ENCODE results near the gene CD83. TPM values are rescaled to one million over a fixed set of nuclear protein-coding genes. Genes with fewer than 3 reads are reported as not detected.
A peak's percentile ranks its signal among the peaks of the same experiment; 100 is the strongest.

Gene CD83
- total RNA-seq, 1 donor = 1.4 TPM

DNA sequence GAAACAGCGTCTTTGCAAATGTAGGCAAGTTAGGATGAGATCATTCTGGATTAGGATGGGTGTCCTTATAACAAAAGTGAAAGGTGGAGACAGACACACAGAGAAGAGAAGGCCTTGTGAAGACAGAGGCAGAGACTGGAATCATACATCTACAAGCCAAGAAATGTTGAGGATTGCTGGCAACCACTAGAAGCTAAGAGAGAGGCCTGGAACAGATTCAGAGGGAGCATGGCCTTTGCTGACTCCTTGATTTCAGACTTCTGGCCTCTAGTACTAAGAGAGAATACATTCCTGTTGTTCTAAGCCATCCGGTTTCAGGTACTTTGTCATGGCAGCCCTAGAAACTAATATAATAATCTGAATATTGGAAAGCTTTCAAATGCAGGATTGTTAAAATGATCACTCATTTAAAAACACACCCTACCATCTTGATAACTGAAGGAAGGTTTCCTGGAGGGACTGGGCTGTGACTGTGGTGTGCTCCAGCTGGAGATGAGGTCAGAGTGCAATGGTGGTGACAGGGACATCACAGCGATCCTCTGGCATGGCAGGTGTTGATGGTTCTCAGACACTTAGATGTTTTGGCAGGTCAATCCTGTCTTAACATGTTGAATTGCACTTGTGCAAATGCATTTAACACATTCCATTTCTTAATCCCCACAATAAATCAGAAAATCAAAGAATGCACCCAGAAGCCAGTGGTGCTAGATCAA, 25.1 kb downstream of the CD83 start:
- Histone ChIP-seq H3K79me2 (ENCODE audit: insufficient read depth, low read length) (no peaks in the 10 kb centered on the region), H3K9me3 (ENCODE audit: low read depth, low read length) (no peaks in the 10 kb centered on the region), H3K4me3 (ENCODE audit: insufficient read depth, low read length) (no peak overlapping the region), H3K27ac (ENCODE audit: low read depth, low read length) (no peak overlapping the region), H3K36me3 (ENCODE audit: insufficient read depth, low read length) (no peaks in the 10 kb centered on the region), H4K20me1 (ENCODE audit: insufficient read depth, low read length) (no peaks in the 10 kb centered on the region), H2AFZ (ENCODE audit: low read length) (no peak overlapping the region), H3K27me3 (ENCODE audit: insufficient read depth, low read length) (peaks cover 27% of the 10 kb centered on the region), H3K4me2 (ENCODE audit: insufficient read depth, low read length) (no peak overlapping the region), H3K4me1 (ENCODE audit: insufficient read depth, low read length) (no peaks in the 10 kb centered on the region)
- TF ChIP-seq, protein P1, sequence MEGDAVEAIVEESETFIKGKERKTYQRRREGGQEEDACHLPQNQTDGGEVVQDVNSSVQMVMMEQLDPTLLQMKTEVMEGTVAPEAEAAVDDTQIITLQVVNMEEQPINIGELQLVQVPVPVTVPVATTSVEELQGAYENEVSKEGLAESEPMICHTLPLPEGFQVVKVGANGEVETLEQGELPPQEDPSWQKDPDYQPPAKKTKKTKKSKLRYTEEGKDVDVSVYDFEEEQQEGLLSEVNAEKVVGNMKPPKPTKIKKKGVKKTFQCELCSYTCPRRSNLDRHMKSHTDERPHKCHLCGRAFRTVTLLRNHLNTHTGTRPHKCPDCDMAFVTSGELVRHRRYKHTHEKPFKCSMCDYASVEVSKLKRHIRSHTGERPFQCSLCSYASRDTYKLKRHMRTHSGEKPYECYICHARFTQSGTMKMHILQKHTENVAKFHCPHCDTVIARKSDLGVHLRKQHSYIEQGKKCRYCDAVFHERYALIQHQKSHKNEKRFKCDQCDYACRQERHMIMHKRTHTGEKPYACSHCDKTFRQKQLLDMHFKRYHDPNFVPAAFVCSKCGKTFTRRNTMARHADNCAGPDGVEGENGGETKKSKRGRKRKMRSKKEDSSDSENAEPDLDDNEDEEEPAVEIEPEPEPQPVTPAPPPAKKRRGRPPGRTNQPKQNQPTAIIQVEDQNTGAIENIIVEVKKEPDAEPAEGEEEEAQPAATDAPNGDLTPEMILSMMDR (IDR thresholded peaks at IDR 0.05; ENCODE audit: extremely low read depth, low read depth, low read length) = no peak
- DNase-seq (ENCODE audit: insufficient read length, low spot score, missing footprints) = no peak

GRCh38 chr6:14143305-14143704, 25.7 kb downstream of the CD83 start:
- no peaks in the 10 kb centered on the region for H3K36me3 ChIP-seq (ENCODE audit: insufficient read depth, low read length)
- H4K20me1 ChIP-seq (ENCODE audit: insufficient read depth, low read length) = no peaks in the 10 kb centered on the region
- H3K27me3 ChIP-seq (ENCODE audit: insufficient read depth, low read length) = peaks cover 34% of the 10 kb centered on the region
- no peak overlapping the region for H2AFZ ChIP-seq (ENCODE audit: low read length)
- H3K79me2 ChIP-seq (ENCODE audit: insufficient read depth, low read length) = no peaks in the 10 kb centered on the region
- DNase-seq (ENCODE audit: insufficient read length, low spot score, missing footprints) = no peak
- H3K4me3 ChIP-seq (ENCODE audit: insufficient read depth, low read length) = no peak overlapping the region
- TF ChIP-seq, protein P1 (IDR thresholded peaks at IDR 0.05; ENCODE audit: extremely low read depth, low read depth, low read length) = no peak
- no peaks in the 10 kb centered on the region for H3K4me1 ChIP-seq (ENCODE audit: insufficient read depth, low read length)
- H3K27ac ChIP-seq (ENCODE audit: low read depth, low read length) = no peak overlapping the region
- no peak overlapping the region for H3K4me2 ChIP-seq (ENCODE audit: insufficient read depth, low read length)
- no peaks in the 10 kb centered on the region for H3K9me3 ChIP-seq (ENCODE audit: low read depth, low read length)

- H3K27me3 ChIP-seq (ENCODE audit: insufficient read depth, low read length) = peaks cover 42% of the 10 kb centered on the region
- H3K4me3 ChIP-seq (ENCODE audit: insufficient read depth, low read length) = no peak overlapping the region
- H3K27ac ChIP-seq (ENCODE audit: low read depth, low read length) = no peak overlapping the region
- no peaks in the 10 kb centered on the region for H3K79me2 ChIP-seq (ENCODE audit: insufficient read depth, low read length)
- H3K4me1 ChIP-seq (ENCODE audit: insufficient read depth, low read length) = no peaks in the 10 kb centered on the region
- H3K9me3 ChIP-seq (ENCODE audit: low read depth, low read length) = no peaks in the 10 kb centered on the region
- H4K20me1 ChIP-seq (ENCODE audit: insufficient read depth, low read length) = no peaks in the 10 kb centered on the region
- DNase-seq (ENCODE audit: insufficient read length, low spot score, missing footprints) = peak; percentile 95
- no peaks in the 10 kb centered on the region for H3K36me3 ChIP-seq (ENCODE audit: insufficient read depth, low read length)
- H3K4me2 ChIP-seq (ENCODE audit: insufficient read depth, low read length) = no peak overlapping the region
- TF ChIP-seq, protein P1 (IDR thresholded peaks at IDR 0.05; ENCODE audit: extremely low read depth, low read depth, low read length) = peak; percentile 91
- H2AFZ ChIP-seq (ENCODE audit: low read length) = no peak overlapping the region
Observed at GRCh38 chr6:14144678-14145113, 27.1 kb downstream of the CD83 start.

DNA sequence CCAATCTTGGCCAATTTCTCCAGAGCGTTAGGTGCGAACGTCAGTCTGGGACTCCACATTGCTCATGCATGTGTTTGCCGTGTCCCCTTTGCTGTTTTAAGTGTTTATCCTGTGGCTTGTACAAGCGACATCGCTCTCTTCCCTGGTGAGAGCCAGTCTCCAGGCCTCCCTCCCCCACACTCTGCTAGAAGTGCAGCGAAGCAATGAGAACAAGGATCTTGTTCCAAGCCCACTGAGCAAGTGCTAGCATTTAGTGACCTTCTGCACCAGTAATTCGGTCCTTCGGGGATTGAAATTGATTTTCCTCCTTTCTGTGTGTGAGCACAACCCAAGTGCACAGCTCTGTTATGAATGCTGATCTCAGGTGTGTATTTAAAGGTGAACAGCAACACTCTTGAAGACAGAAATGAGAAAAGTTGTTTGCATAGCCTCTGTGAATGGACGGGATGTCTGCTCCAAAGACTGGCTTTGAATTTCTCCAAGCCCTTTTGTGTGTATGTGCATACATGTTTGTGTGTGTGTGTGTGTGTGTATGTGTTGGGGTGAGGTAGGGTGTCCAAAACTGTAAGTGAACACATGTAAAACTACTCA, 29.0 kb downstream of the CD83 start:
- Histone ChIP-seq H3K4me3 (ENCODE audit: insufficient read depth, low read length) (no peak overlapping the region), H3K4me2 (ENCODE audit: insufficient read depth, low read length) (no peak overlapping the region), H3K36me3 (ENCODE audit: insufficient read depth, low read length) (no peaks in the 10 kb centered on the region), H3K4me1 (ENCODE audit: insufficient read depth, low read length) (no peaks in the 10 kb centered on the region), H3K27me3 (ENCODE audit: insufficient read depth, low read length) (peaks cover 53% of the 10 kb centered on the region), H2AFZ (ENCODE audit: low read length) (no peak overlapping the region), H3K9me3 (ENCODE audit: low read depth, low read length) (no peaks in the 10 kb centered on the region), H3K27ac (ENCODE audit: low read depth, low read length) (no peak overlapping the region), H3K79me2 (ENCODE audit: insufficient read depth, low read length) (no peaks in the 10 kb centered on the region), H4K20me1 (ENCODE audit: insufficient read depth, low read length) (no peaks in the 10 kb centered on the region)
- DNase-seq (ENCODE audit: insufficient read length, low spot score, missing footprints) = no peak
- TF ChIP-seq, protein P1 (IDR thresholded peaks at IDR 0.05; ENCODE audit: extremely low read depth, low read depth, low read length) = no peak

Measured in osteoblast (primary cell).